Esophagus muscularis mucosa (tissue), 4 donors: ENCODE data around the gene ERBB4. TPM values are rescaled to one million over a fixed set of nuclear protein-coding genes. Genes with fewer than 3 reads are reported as not detected.

Experiments used
- DNase-seq: peaks from one replicate; pipeline ENCODE4 v3.0.0-alpha.2; 2017; ENCODE audit errors: extremely low spot score
- H3K27ac ChIP-seq, 4 donors: fragments of 200-600 bp; sonication (generic); replicated peaks in 1 of 4; 1 replicate in 3 of 4; 2 replicates in 1 of 4; pipeline ENCODE4 v1.5.1; 2016 to 2019; ENCODE audit warnings: mild to moderate bottlenecking in 1 of 4
- H3K27me3 ChIP-seq, 4 donors: fragments of 200-600 bp; sonication (generic); one replicate each; pipeline versions ENCODE4 v1.5.1 to v1.6.0; 2016 to 2019
- H3K36me3 ChIP-seq, 4 donors: fragments of 200-600 bp; sonication (generic); one replicate each; pipeline ENCODE4 v1.5.1; 2016 to 2019
- H3K4me1 ChIP-seq, 4 donors: fragments of 200-600 bp; sonication (generic); one replicate each; pipeline ENCODE4 v1.5.1; 2016 to 2019
- H3K4me3 ChIP-seq, 4 donors: fragments of 200-600 bp; sonication (generic); 1 replicate in 2 of 4; 2 replicates in 2 of 4; pipeline ENCODE4 v1.5.1; 2016 to 2019; ENCODE audit warnings: mild to moderate bottlenecking in 4 of 4, moderate library complexity in 1 of 4
- H3K9me3 ChIP-seq, 4 donors: fragments of 200-600 bp; sonication (generic); 1 replicate in 3 of 4; 2 replicates in 1 of 4; pipeline ENCODE4 v1.5.1; 2016 to 2019
- EP300 ChIP-seq: sonication (generic); formaldehyde crosslinking; IDR thresholded peaks from one replicate; pipeline ENCODE4 v1.6.1; 2017; ENCODE audit warnings: antibody characterized with exemption
- POLR2A ChIP-seq: fragments of 450-650 bp; IDR thresholded peaks from one replicate; pipeline ENCODE4 v1.6.1; 2017; ENCODE audit warnings: antibody characterized with exemption, moderate library complexity, mild to moderate bottlenecking, low read depth
- POLR2AphosphoS5 ChIP-seq, 2 donors: sonication (generic); formaldehyde crosslinking; IDR thresholded peaks; one replicate each; pipeline ENCODE4 v1.6.1; 2017; ENCODE audit warnings: antibody characterized with exemption in 2 of 2
- WGBS: methylation state at CpG from one replicate; pipeline ENCODE4 v1.1.5; 2018; 5-methylcytosine and 5-hydroxymethylcytosine counted together
- intact Hi-C: fragments of 100-400 bp; cut with DNase I; formaldehyde crosslinking; loops from one replicate; pipeline ENCODE4 v1.15.1; 2023
- total RNA-seq, 4 donors: library from RNA; depleted of rRNA; stranded (reverse); fragments of >200 nt; gene quantifications; one replicate each; pipeline versions ENCODE4 v1.1.0 to v1.2.1, GENCODE V29; 2016
- TF ChIP-seq, protein P1 (sequence below), 3 experiments: fragments of 200-600 bp in 2 of 3; fragments of 450-650 bp in 1 of 3; sonication (generic) in 2 of 3; IDR thresholded peaks; one replicate each; pipeline ENCODE4 v1.5.1; 2017 to 2019; ENCODE audit warnings: antibody characterized with exemption in 3 of 3, mild to moderate bottlenecking in 2 of 3, moderate library complexity in 1 of 3

Gene ERBB4
- total RNA-seq, 4 donors from 2014 or later: under 0.01 to 0.19 (median 0.17) TPM

DNA sequence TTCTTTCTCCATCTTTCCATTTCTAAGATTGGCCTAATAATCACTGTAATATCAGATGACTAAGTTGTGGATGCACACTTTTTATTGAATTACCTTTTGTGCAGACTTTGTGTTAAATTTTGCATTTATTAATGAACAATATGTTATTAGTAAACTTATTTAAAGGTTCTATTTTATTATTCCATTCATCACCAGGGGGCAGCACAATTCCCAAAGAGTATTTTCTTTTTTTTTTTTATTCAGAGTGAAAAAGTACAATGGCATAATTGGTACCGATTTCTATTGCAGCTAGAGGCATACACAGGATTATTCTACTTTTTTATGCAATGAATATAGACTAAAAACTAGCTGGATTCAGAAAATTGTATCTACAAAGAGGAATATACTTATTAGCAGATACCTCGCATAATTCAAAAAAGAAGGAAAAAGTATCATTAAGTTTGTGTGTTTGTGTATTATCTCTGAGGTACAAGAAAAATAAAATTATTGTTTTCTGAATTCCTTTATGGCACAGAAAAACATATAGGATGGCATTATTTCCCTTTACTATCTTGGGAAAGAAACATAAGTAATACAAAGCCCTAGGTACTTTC lies 390.6 kb downstream of the ERBB4 start:
- Histone ChIP-seq H3K36me3 (no peaks in the 10 kb centered on the region), H3K27ac (no peak overlapping the region), H3K4me3 (no peak overlapping the region), H3K9me3 (no peaks in the 10 kb centered on the region), H3K27me3 (no peaks in the 10 kb centered on the region), H3K4me1 (no peaks in the 10 kb centered on the region)
- no peak for DNase-seq
- intact Hi-C loops: loop anchor here (5.0 kb wide), 1 partner anchor 419 kb away; no protein-coding TSS in a partner anchor
- TF ChIP-seq, protein P1, sequence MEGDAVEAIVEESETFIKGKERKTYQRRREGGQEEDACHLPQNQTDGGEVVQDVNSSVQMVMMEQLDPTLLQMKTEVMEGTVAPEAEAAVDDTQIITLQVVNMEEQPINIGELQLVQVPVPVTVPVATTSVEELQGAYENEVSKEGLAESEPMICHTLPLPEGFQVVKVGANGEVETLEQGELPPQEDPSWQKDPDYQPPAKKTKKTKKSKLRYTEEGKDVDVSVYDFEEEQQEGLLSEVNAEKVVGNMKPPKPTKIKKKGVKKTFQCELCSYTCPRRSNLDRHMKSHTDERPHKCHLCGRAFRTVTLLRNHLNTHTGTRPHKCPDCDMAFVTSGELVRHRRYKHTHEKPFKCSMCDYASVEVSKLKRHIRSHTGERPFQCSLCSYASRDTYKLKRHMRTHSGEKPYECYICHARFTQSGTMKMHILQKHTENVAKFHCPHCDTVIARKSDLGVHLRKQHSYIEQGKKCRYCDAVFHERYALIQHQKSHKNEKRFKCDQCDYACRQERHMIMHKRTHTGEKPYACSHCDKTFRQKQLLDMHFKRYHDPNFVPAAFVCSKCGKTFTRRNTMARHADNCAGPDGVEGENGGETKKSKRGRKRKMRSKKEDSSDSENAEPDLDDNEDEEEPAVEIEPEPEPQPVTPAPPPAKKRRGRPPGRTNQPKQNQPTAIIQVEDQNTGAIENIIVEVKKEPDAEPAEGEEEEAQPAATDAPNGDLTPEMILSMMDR (IDR thresholded peaks at IDR 0.05): peak in 2 of 3 experiments; percentile 27 to 35
- no peak for TF ChIP-seq EP300
- 64% methylated on average over 2 of the region's 2 CpGs for WGBS

DNA sequence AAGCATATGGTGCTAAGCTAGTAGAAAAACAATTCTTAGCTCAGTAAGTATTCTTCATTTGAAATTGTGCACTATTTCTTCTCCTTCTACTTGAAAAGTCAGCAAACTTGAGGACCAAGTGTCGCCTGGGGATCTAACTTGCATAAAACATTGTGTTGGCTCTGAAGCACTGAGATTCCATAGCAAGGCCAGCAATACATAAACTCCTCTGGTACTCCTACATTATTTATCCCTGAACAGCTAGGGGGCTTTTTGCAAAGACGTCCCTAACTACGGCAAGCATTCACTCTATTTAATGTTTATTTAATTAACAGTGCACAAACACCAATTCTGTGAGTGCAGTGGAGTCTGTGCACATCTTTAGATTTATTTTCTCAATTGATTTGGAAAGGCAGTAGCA lies 392.2 kb downstream of the ERBB4 start:
- intact Hi-C loops: loop anchor here (5.0 kb wide), 1 partner anchor 421 kb away; no protein-coding TSS in a partner anchor

DNA sequence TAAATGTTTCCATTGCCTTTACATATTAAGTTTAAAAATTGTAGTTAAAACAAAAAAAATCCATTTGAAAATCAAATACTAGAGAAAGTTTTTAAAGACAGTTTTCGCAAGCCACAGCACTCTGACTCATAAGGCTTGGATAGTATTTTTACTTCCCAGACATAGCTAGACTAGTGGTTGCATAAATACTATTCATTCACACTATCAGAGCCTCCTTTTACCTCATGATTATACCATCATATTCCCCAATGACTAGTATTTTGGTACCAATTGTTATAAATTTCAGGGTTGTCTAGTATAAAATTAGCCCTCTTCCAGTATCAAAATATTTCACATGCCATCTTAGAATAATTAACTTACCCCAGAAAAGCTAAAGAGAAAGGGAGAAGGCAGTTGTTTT lies 393.5 kb downstream of the ERBB4 start:
- Histone ChIP-seq H3K9me3 (no peaks in the 10 kb centered on the region), H3K36me3 (no peaks in the 10 kb centered on the region), H3K4me1 (no peaks in the 10 kb centered on the region), H3K27me3 (no peaks in the 10 kb centered on the region), H3K27ac (no peak overlapping the region), H3K4me3 (no peak overlapping the region)
- no peak for DNase-seq
- intact Hi-C loops: loop anchor here (5.0 kb wide), 1 partner anchor 422 kb away; no protein-coding TSS in a partner anchor
- 74% methylated on average over 1 of the region's 1 CpG for WGBS
- TF ChIP-seq POLR2AphosphoS5 (IDR thresholded peaks at IDR 0.05) (no peak), POLR2A (no peak)

More for the DNA sequence above, 392.2 kb downstream of the ERBB4 start:
- H3K36me3 ChIP-seq: no peaks in the 10 kb centered on the region
- H3K4me3 ChIP-seq: no peak overlapping the region
- 73% methylated on average over 3 of the region's 3 CpGs for WGBS
- no peaks in the 10 kb centered on the region for H3K9me3 ChIP-seq
- no peaks in the 10 kb centered on the region for H3K4me1 ChIP-seq
- TF ChIP-seq EP300: no peak
- TF ChIP-seq, protein P1 (IDR thresholded peaks at IDR 0.05): no peak
- TF ChIP-seq POLR2AphosphoS5 (IDR thresholded peaks at IDR 0.05): no peak
- TF ChIP-seq POLR2A: no peak
- H3K27me3 ChIP-seq: no peaks in the 10 kb centered on the region
- H3K27ac ChIP-seq: no peak overlapping the region
- no peak for DNase-seq

DNA sequence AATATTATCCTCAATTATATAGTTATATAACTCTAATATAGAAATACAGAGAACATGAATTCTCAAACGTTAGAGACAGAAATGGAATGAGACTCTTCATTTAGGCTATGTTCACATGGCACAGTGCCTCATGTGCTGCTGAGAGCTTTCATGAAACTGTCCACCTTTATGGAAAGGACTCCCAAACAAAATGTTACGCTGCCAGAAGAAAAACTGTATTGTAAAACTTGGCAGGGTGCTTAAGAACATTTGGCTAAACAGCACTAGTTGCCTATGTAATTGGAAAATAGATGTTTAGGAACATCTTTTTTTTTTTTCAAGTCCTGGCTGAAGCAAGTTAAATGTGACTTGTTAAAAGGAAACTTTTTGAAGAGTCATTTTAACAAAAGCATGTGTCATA lies 396.0 kb downstream of the ERBB4 start:
- H3K4me3 ChIP-seq: no peak overlapping the region
- intact Hi-C loops: no loop called here
- no peaks in the 10 kb centered on the region for H3K9me3 ChIP-seq
- H3K4me1 ChIP-seq: no peaks in the 10 kb centered on the region
- DNase-seq: no peak
- no peaks in the 10 kb centered on the region for H3K36me3 ChIP-seq
- TF ChIP-seq POLR2AphosphoS5 (IDR thresholded peaks at IDR 0.05) (no peak), POLR2A (no peak), EP300 (no peak)
- TF ChIP-seq, protein P1 (IDR thresholded peaks at IDR 0.05): no peak
- no peaks in the 10 kb centered on the region for H3K27me3 ChIP-seq
- H3K27ac ChIP-seq: no peak overlapping the region
- 48% methylated on average over 2 of the region's 2 CpGs for WGBS

DNA sequence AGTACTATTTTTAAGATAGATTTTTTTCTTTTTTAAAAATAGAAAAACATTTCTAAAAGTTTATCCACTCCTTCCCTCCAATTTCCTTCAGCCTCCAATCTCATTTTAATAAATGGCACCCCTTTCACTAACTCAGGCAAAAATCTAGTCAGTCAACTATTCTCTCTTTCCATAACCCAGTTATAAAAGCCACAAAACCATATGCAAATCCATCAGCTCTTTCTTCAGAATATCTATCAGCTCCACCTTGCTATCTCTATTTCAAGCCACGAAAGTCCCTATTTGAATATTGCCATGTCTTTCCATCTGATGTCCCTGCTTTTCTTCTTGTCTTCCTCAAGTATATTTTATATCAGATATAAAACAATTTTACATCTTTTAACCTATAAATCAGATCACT lies 397.1 kb downstream of the ERBB4 start:
- H3K9me3 ChIP-seq: no peaks in the 10 kb centered on the region
- no peak overlapping the region for H3K4me3 ChIP-seq
- DNase-seq: no peak
- 83% methylated on average over 1 of the region's 1 CpG for WGBS
- no peak overlapping the region for H3K27ac ChIP-seq
- intact Hi-C loops: no loop called here
- TF ChIP-seq POLR2AphosphoS5 (IDR thresholded peaks at IDR 0.05) (no peak), POLR2A (no peak), EP300 (no peak)
- TF ChIP-seq, protein P1 (IDR thresholded peaks at IDR 0.05): no peak
- no peaks in the 10 kb centered on the region for H3K27me3 ChIP-seq
- H3K36me3 ChIP-seq: no peaks in the 10 kb centered on the region
- no peaks in the 10 kb centered on the region for H3K4me1 ChIP-seq
